HG03520 (cell line): ENCODE measurements around the gene ABCC4.
"Not testable (repeated sequence)": the region's sequence is repeated elsewhere in the genome, so short reads cannot be mapped to it uniquely, and the experiment has no call there.

Experiments used
- ATAC-seq: cut with Tn5 transposase; IDR thresholded peaks from one replicate; pipeline ENCODE4 v1.9.1; 2021; ENCODE audit warnings: mild to moderate bottlenecking, moderate library complexity; ENCODE audit not compliant: unreplicated experiment

ABCC4 gene

GRCh38 chr13:95174517-95174916 is 126.7 kb downstream of the ABCC4 start:
- no peak for ATAC-seq

GRCh38 chr13:95168191-95168590 is 133.1 kb downstream of the ABCC4 start:
- no peak for ATAC-seq

- not testable (repeated sequence) for ATAC-seq
Measured at GRCh38 chr13:95167003-95167402, 134.2 kb downstream of the ABCC4 start.

GRCh38 chr13:95164830-95165229 is 136.4 kb downstream of the ABCC4 start:
- no peak for ATAC-seq

GRCh38 chr13:95160112-95160906 is 140.9 kb downstream of the ABCC4 start:
- ATAC-seq, result no peak

- ATAC-seq, result no peak
Measured at GRCh38 chr13:95159458-95159857, 141.8 kb downstream of the ABCC4 start.

GRCh38 chr13:95156208-95156607 is 145.0 kb downstream of the ABCC4 start:
- no peak for ATAC-seq

GRCh38 chr13:95155504-95155903 is 145.7 kb downstream of the ABCC4 start:
- no peak for ATAC-seq

- ATAC-seq, result no peak
Measured at GRCh38 chr13:95155093-95155492, 146.2 kb downstream of the ABCC4 start.

- ATAC-seq, result no peak
Measured at GRCh38 chr13:95154413-95154886, 146.8 kb downstream of the ABCC4 start.

- ATAC-seq, result no peak
Measured at GRCh38 chr13:95153647-95154412, 147.4 kb downstream of the ABCC4 start.

GRCh38 chr13:95151942-95152587 is 149.2 kb downstream of the ABCC4 start:
- ATAC-seq, result no peak

- no peak for ATAC-seq
Measured at GRCh38 chr13:95150555-95150954, 150.7 kb downstream of the ABCC4 start.

- ATAC-seq, result no peak
Measured at GRCh38 chr13:95146486-95146885, 154.8 kb downstream of the ABCC4 start.

- no peak for ATAC-seq
Measured at GRCh38 chr13:95145587-95145986, 155.7 kb downstream of the ABCC4 start.

- ATAC-seq, result no peak
Measured at GRCh38 chr13:95140502-95140901, 160.7 kb downstream of the ABCC4 start.

- ATAC-seq, result no peak
Measured at GRCh38 chr13:95138876-95139585, 162.2 kb downstream of the ABCC4 start.

GRCh38 chr13:95137096-95137495 is 164.2 kb downstream of the ABCC4 start:
- ATAC-seq, result peak; percentile 95

GRCh38 chr13:95136638-95137037 is 164.6 kb downstream of the ABCC4 start:
- ATAC-seq, result no peak

GRCh38 chr13:95133498-95133897 is 167.8 kb downstream of the ABCC4 start:
- ATAC-seq, result no peak

GRCh38 chr13:95129004-95129403 is 172.2 kb downstream of the ABCC4 start:
- no peak for ATAC-seq
